Naive thymus-derived CD4-positive, alpha-beta T cell (primary cell): Measurements from ENCODE around the gene GPATCH1. TPM values are rescaled to one million over a fixed set of nuclear protein-coding genes. Genes with fewer than 3 reads are reported as not detected.

Experiments used
- ATAC-seq: fragments of 150-1000 bp; cut with Tn5 transposase; 2 replicates; pipeline ENCODE4 v1.10.0; 2021; ENCODE audit warnings: mild to moderate bottlenecking, moderate library complexity
- CTCF ChIA-PET: fragments of 350-600 bp; sonication (Branson Sonifier 250); formaldehyde crosslinking; loops from one replicate; lab custom pipeline; 2021; ENCODE audit warnings: antibody characterized with exemption; lab: Charles Lee
- POLR2A ChIA-PET: fragments of 350-600 bp; sonication (Branson Sonifier 250); formaldehyde crosslinking; loops from one replicate; lab custom pipeline; 2021; ENCODE audit warnings: antibody characterized with exemption, inconsistent platforms; lab: Charles Lee
- DNase-seq, 9 donors: peaks; one replicate each; pipeline versions ENCODE4 v3.0.0 to v3.0.0-alpha.2; 2020 to 2022; ENCODE audit warnings: mixed read lengths in 1 of 9
- H3K27ac ChIP-seq: one replicate; pipeline ENCODE4 v1.7.0; 2013; ENCODE audit warnings: mild to moderate bottlenecking, low read depth, low read length, moderate library complexity
- H3K27me3 ChIP-seq, 2 donors: one replicate each; pipeline ENCODE4 v1.7.0; 2013; ENCODE audit warnings: low read length in 2 of 2, mild to moderate bottlenecking in 2 of 2, moderate library complexity in 2 of 2; ENCODE audit not compliant: control insufficient read depth in 2 of 2, insufficient read depth in 2 of 2
- H3K36me3 ChIP-seq, 3 experiments: 1 replicate in 2 of 3; 2 replicates in 1 of 3; pipeline ENCODE4 v1.7.0; 2013; ENCODE audit warnings: low read length in 3 of 3, mild to moderate bottlenecking in 3 of 3, moderate library complexity in 1 of 3; ENCODE audit not compliant: insufficient read depth in 3 of 3, control insufficient read depth in 2 of 3
- H3K4me1 ChIP-seq, 2 donors: one replicate each; pipeline ENCODE4 v1.7.0; 2013; ENCODE audit warnings: low read length in 2 of 2, mild to moderate bottlenecking in 2 of 2, moderate library complexity in 1 of 2; ENCODE audit not compliant: control insufficient read depth in 2 of 2, insufficient read depth in 2 of 2
- H3K4me3 ChIP-seq: 2 replicates; pipeline ENCODE4 v1.7.0; 2013; ENCODE audit warnings: mild to moderate bottlenecking, low read length
- H3K9me3 ChIP-seq, 3 experiments: 1 replicate in 2 of 3; 2 replicates in 1 of 3; pipeline ENCODE4 v1.7.0; 2013; ENCODE audit warnings: low read length in 3 of 3; ENCODE audit not compliant: control insufficient read depth in 2 of 3
- H3K27ac Mint-ChIP-seq, 9 donors: one replicate each; pipeline ENCODE4 v1.8.0; 2020 to 2022; ENCODE audit warnings: mixed read lengths in 9 of 9, mild to moderate bottlenecking in 8 of 9, moderate library complexity in 5 of 9, inconsistent platforms in 2 of 9
- H3K27me3 Mint-ChIP-seq, 5 donors: one replicate each; pipeline ENCODE4 v1.8.0; 2021 to 2022; ENCODE audit warnings: mixed read lengths in 5 of 5, mild to moderate bottlenecking in 1 of 5
- H3K36me3 Mint-ChIP-seq, 5 donors: one replicate each; pipeline ENCODE4 v1.8.0; 2020 to 2022; ENCODE audit warnings: mixed read lengths in 5 of 5, mild to moderate bottlenecking in 3 of 5, inconsistent platforms in 1 of 5
- H3K4me1 Mint-ChIP-seq, 7 donors: one replicate each; pipeline ENCODE4 v1.8.0; 2020 to 2022; ENCODE audit warnings: mixed read lengths in 7 of 7, mild to moderate bottlenecking in 3 of 7, inconsistent platforms in 1 of 7
- H3K4me3 Mint-ChIP-seq, 10 donors: one replicate each; pipeline ENCODE4 v1.8.0; 2020 to 2022; ENCODE audit warnings: mild to moderate bottlenecking in 10 of 10, mixed read lengths in 10 of 10, moderate library complexity in 6 of 10, inconsistent platforms in 2 of 10
- H3K9me3 Mint-ChIP-seq, 11 donors: one replicate each; pipeline ENCODE4 v1.8.0; 2020 to 2022; ENCODE audit warnings: mixed read lengths in 11 of 11, mild to moderate bottlenecking in 4 of 11, inconsistent platforms in 1 of 11, moderate library complexity in 1 of 11
- intact Hi-C, 2 donors: fragments of 100-400 bp; cut with micrococcal nuclease; formaldehyde crosslinking; loops; one replicate each; pipeline ENCODE4 v1.15.1; 2023
- polyA plus RNA-seq, 2 donors: library from polyadenylated mRNA; unstranded; fragments of 300-500 nt; fragmentation: Illumina TruSeq; gene quantifications; one replicate each; pipeline ENCODE4 v1.2.3, GENCODE V29; 2021
- total RNA-seq, 6 experiments: library from RNA in 5 of 6; stranded (reverse) in 5 of 6; gene quantifications; 1 replicate in 5 of 6; 2 replicates in 1 of 6; pipeline ENCODE4 v1.2.3 and lab custom pipeline; 2021 to 2026

GPATCH1 gene
- total and polyA plus RNA-seq, 7 experiments from 2014 or later, result 4.6 to 20.0 (median 11.8) TPM

DNA sequence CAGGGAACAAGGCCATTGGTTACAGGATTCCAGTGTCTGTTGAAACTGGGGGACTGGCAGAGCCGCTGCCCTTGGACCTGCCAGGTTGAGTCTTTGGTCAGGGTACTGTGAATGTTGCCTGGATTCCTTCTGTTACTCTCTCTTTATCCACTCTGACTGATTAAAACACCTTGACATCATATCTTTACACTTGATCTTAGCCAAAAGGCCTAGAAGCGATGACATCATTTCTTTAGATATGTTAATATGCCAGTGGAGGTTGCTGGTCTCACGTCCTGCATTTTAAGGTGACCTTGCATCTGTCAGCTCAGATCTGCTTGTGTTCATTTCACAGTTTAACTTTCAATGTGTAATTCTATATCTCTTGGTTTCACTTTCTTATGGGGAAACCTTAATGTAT, 9.2 kb downstream of the GPATCH1 start:
- H3K9me3 ChIP-seq, result no peaks in the 10 kb centered on the region
- H3K9me3 Mint-ChIP-seq, result no peaks in the 10 kb centered on the region
- H3K36me3 ChIP-seq, result peaks cover 5 to 62% (median 9%) of the 10 kb centered on the region in 3 experiments
- ChIA-PET CTCF (no interaction called here), POLR2A (no interaction called here)
- H3K4me1 ChIP-seq, result no peaks in the 10 kb centered on the region
- no peak overlapping the region for H3K4me3 ChIP-seq
- H3K27ac Mint-ChIP-seq, result no peak overlapping the region
- no peaks in the 10 kb centered on the region for H3K27me3 ChIP-seq
- no peak for DNase-seq
- no peaks in the 10 kb centered on the region for H3K27me3 Mint-ChIP-seq
- peaks cover 6 to 37% (median 23%) of the 10 kb centered on the region in 5 donors for H3K36me3 Mint-ChIP-seq
- no peak for ATAC-seq
- H3K27ac ChIP-seq, result no peak overlapping the region
- intact Hi-C loops, result no loop called here
- H3K4me1 Mint-ChIP-seq, result peaks cover 0 to 13% (median 9%) of the 10 kb centered on the region in 7 donors
- H3K4me3 Mint-ChIP-seq, result no peak overlapping the region

DNA sequence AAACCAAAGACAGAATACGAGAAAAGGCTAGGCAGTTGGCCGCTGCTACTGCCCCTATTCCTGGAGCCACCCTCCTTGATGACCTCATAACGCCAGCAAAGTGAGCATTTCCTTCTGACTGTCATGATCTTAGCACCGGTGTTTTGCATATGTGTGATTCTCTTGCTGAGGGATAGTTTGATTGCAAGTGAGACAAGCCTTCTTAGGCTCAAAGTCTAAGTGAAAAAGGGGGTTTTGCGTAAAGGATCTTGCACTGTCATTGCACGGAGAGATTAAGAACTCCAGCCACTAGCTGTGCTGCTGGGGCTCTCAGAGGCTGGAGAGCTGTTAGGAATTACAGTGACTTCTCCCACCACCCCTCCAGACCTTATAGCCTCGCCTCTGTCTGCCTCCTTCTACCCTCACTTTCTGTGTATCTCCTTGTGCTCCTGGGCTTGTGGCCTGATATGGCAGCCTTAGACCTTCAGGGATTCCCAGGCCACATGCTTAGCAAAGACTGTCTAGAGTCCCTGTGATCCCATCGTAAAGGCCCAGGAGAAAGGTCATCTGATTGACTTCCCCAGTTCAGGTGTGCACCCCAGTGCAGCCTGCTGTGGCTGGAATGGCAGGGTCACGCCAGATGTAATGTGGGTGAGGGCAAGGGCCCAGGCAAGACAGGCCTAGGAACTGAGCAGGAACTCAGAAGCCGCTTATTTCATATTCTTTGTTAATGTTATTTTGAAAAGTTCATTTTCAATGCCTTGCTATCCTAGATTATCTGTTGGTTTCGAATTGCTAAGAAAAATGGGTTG, 12.6 kb downstream of the GPATCH1 start:
- peaks cover 18 to 59% (median 39%) of the 10 kb centered on the region in 5 donors for H3K36me3 Mint-ChIP-seq
- CTCF ChIA-PET, result no interaction called here
- H3K27me3 Mint-ChIP-seq, result no peaks in the 10 kb centered on the region
- H3K27me3 ChIP-seq, result no peaks in the 10 kb centered on the region
- H3K36me3 ChIP-seq, result peaks cover 5 to 90% (median 8%) of the 10 kb centered on the region in 3 experiments
- H3K9me3 Mint-ChIP-seq, result no peaks in the 10 kb centered on the region
- H3K27ac ChIP-seq, result no peak overlapping the region
- H3K4me1 ChIP-seq, result no peaks in the 10 kb centered on the region
- POLR2A ChIA-PET, result no interaction called here
- peaks cover 0 to 11% (median 6%) of the 10 kb centered on the region in 7 donors for H3K4me1 Mint-ChIP-seq
- intact Hi-C loops, result no loop called here
- H3K27ac Mint-ChIP-seq, result peak overlapping the region in 1 of 9 donors; percentile 26
- no peaks in the 10 kb centered on the region for H3K9me3 ChIP-seq
- H3K4me3 ChIP-seq, result no peak overlapping the region
- DNase-seq (no peak), ATAC-seq (no peak)
- no peak overlapping the region for H3K4me3 Mint-ChIP-seq

DNA sequence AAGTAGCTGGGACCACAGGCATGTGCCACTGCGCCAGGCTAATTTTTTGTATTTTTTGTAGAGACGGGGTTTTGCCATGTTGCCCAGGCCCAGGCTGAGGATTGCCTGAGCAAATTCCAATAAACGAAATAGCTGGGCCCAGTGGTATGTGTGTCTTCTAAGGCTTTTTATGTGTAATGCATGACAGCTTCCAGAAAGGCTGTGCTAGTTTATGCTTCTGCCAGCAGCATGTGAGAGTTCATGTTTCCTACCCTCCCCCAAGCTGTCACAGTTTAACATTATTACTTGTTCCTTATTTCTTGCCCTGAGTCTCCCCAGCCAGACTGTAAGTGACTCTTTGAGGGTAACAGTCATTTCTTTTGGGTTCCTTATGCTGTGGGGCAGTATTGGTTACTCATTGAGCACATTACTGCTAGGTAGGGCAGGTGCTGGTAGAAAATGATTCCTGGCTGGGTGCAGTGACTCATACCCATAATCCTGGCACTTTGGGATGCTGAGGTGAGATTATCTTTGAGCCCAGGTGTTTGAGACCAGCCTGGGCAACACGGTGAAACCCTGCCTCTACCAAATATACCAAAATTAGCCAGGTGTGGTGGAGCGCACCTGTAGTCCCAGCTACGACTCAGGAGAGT, 13.6 kb downstream of the GPATCH1 start:
- Mint-ChIP-seq H3K4me1 (peaks cover 0 to 5% (median 0%) of the 10 kb centered on the region in 7 donors), H3K4me3 (no peak overlapping the region), H3K27ac (no peak overlapping the region), H3K36me3 (peaks cover 14 to 57% (median 34%) of the 10 kb centered on the region in 5 donors), H3K27me3 (no peaks in the 10 kb centered on the region), H3K9me3 (no peaks in the 10 kb centered on the region)
- no peak overlapping the region for H3K27ac ChIP-seq
- no peaks in the 10 kb centered on the region for H3K4me1 ChIP-seq
- POLR2A ChIA-PET, result no interaction called here
- H3K27me3 ChIP-seq, result no peaks in the 10 kb centered on the region
- no peak overlapping the region for H3K4me3 ChIP-seq
- H3K36me3 ChIP-seq, result peaks cover 0 to 82% (median 5%) of the 10 kb centered on the region in 3 experiments
- H3K9me3 ChIP-seq, result no peaks in the 10 kb centered on the region
- no peak for ATAC-seq
- no peak for DNase-seq
- CTCF ChIA-PET, result no interaction called here
- intact Hi-C loops, result no loop called here

DNA sequence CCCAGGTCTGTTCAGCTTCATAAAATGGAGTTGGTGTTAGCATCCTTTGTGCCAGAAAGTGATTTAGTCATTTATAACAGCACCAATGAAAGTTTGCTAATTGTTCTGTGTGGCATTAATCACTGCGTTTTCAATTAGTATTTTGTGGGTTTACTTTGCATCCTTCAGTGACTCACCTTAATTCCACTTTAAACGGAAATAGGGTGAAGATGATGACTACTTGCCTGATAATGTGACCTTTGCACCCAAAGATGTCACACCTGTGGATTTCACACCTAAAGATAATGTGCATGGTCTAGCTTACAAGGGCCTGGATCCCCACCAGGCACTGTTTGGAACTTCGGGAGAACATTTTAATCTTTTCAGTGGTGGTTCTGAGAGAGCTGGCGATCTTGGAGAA, 15.0 kb downstream of the GPATCH1 start:
- H3K4me1 Mint-ChIP-seq, result peaks cover 0 to 5% (median 0%) of the 10 kb centered on the region in 7 donors
- Histone ChIP-seq H3K27ac (no peak overlapping the region), H3K4me3 (no peak overlapping the region), H3K4me1 (no peaks in the 10 kb centered on the region), H3K27me3 (no peaks in the 10 kb centered on the region), H3K36me3 (peaks cover 1 to 79% (median 5%) of the 10 kb centered on the region in 3 experiments), H3K9me3 (no peaks in the 10 kb centered on the region)
- ChIA-PET CTCF (no interaction called here), POLR2A (no interaction called here)
- H3K4me3 Mint-ChIP-seq, result no peak overlapping the region
- no peaks in the 10 kb centered on the region for H3K27me3 Mint-ChIP-seq
- H3K27ac Mint-ChIP-seq, result peak overlapping the region in 1 of 9 donors; percentile 30
- DNase-seq (no peak), ATAC-seq (no peak)
- no peaks in the 10 kb centered on the region for H3K9me3 Mint-ChIP-seq
- intact Hi-C loops, result no loop called here
- H3K36me3 Mint-ChIP-seq, result peaks cover 14 to 51% (median 23%) of the 10 kb centered on the region in 5 donors

GRCh38 chr19:33098055-33098534, 17.1 kb downstream of the GPATCH1 start:
- H3K4me3 ChIP-seq, result no peak overlapping the region
- POLR2A ChIA-PET, result no interaction called here
- ATAC-seq (no peak), DNase-seq (no peak)
- no peaks in the 10 kb centered on the region for H3K9me3 ChIP-seq
- no peaks in the 10 kb centered on the region for H3K4me1 ChIP-seq
- H3K27ac Mint-ChIP-seq, result no peak overlapping the region
- CTCF ChIA-PET, result no interaction called here
- no peak overlapping the region for H3K27ac ChIP-seq
- H3K4me3 Mint-ChIP-seq, result no peak overlapping the region
- peaks cover 14 to 64% (median 26%) of the 10 kb centered on the region in 5 donors for H3K36me3 Mint-ChIP-seq
- no peaks in the 10 kb centered on the region for H3K9me3 Mint-ChIP-seq
- H3K27me3 ChIP-seq, result no peaks in the 10 kb centered on the region
- no peaks in the 10 kb centered on the region for H3K27me3 Mint-ChIP-seq
- peaks cover 6 to 80% (median 15%) of the 10 kb centered on the region in 3 experiments for H3K36me3 ChIP-seq
- H3K4me1 Mint-ChIP-seq, result peaks cover 0 to 5% (median 0%) of the 10 kb centered on the region in 7 donors
- intact Hi-C loops, result no loop called here

DNA sequence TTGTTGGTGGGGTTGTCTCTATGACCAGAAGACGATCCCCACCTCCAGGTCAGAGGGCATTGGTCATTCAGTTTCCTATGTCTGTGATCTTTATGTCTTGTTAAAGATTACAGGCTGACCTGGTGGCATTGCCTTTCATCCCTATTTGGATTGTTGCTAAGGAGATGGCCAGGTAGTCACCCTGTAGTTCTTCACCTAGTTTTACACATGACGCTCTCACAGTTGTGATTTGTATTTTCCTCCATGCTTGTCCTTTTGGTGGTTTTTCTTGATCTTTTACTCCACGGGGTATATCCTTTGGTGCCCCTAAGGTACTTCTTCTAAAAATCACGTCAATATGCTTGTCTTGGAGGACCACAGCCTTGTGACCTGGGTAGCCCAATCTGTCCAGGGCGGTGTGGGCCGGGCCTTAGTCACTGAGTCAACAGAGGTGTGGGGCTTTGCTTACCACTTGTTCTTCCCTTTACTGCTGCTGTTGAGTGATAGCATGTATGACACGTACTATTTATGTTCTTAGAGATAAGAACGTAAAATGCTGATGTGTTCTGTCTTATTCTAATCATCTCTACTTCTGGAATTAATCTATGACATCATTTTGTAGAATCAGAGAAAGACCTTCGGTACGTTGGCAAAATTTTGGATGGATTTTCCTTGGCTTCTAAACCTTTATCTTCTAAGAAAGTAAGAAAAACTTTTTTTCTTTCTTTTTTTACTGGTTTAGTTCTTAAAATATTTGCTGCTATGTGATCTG, 20.1 kb downstream of the GPATCH1 start:
- Mint-ChIP-seq H3K27me3 (no peaks in the 10 kb centered on the region), H3K4me3 (no peak overlapping the region), H3K4me1 (peaks cover 0 to 5% (median 0%) of the 10 kb centered on the region in 7 donors), H3K9me3 (no peaks in the 10 kb centered on the region), H3K27ac (no peak overlapping the region), H3K36me3 (peaks cover 9 to 54% (median 18%) of the 10 kb centered on the region in 5 donors)
- no peak for DNase-seq
- Histone ChIP-seq H3K36me3 (peaks cover 13 to 67% (median 16%) of the 10 kb centered on the region in 3 experiments), H3K27me3 (no peaks in the 10 kb centered on the region), H3K27ac (no peak overlapping the region), H3K4me1 (no peaks in the 10 kb centered on the region), H3K9me3 (no peaks in the 10 kb centered on the region), H3K4me3 (no peak overlapping the region)
- intact Hi-C loops, result no loop called here
- ChIA-PET CTCF (no interaction called here), POLR2A (no interaction called here)
- ATAC-seq, result no peak
